Mesendoderm (in vitro differentiated cells): ENCODE data around the gene KRTAP4-4.
"Not testable (repeated sequence)": the region's sequence is repeated elsewhere in the genome, so short reads cannot be mapped to it uniquely, and the experiment has no call there.

Experiments used
- DNase-seq: peaks from one replicate; pipeline ENCODE4 v3.0.0; 2013
- H2AK5ac ChIP-seq: 2 replicates; pipeline ENCODE4 v1.6.1; 2013; ENCODE audit warnings: low read length, inconsistent platforms
- H2BK120ac ChIP-seq: 2 replicates; pipeline ENCODE4 v1.6.1; 2013; ENCODE audit warnings: low read depth, mild to moderate bottlenecking, low read length, moderate library complexity, mixed read lengths
- H2BK15ac ChIP-seq: replicated peaks from 2 replicates; pipeline ENCODE4 v1.6.1; 2013; ENCODE audit warnings: low read depth, mild to moderate bottlenecking, moderate library complexity
- H2BK5ac ChIP-seq: 2 replicates; pipeline ENCODE4 v1.6.1; 2013; ENCODE audit warnings: low read length, inconsistent platforms
- H3K18ac ChIP-seq: 2 replicates; pipeline ENCODE4 v1.6.1; 2013; ENCODE audit warnings: mild to moderate bottlenecking, low read length, mixed read lengths
- H3K23ac ChIP-seq: one replicate; pipeline ENCODE4 v1.6.1; 2013; ENCODE audit warnings: low read length
- H3K27ac ChIP-seq: 2 replicates; pipeline ENCODE4 v1.5.1; 2013; ENCODE audit warnings: low read depth, mild to moderate bottlenecking, inconsistent platforms, low read length, moderate library complexity
- H3K27me3 ChIP-seq: 2 replicates; pipeline ENCODE4 v1.6.1; 2013; ENCODE audit warnings: low read length, control low read depth, mild to moderate bottlenecking, inconsistent platforms; ENCODE audit not compliant: insufficient read depth, poor library complexity
- H3K36me3 ChIP-seq: 2 replicates; pipeline ENCODE4 v1.6.1; 2013; ENCODE audit warnings: low read length, inconsistent platforms; ENCODE audit not compliant: control insufficient read depth, insufficient read depth
- H3K4ac ChIP-seq: one replicate; pipeline ENCODE4 v1.6.1; 2013; ENCODE audit warnings: low read depth, mild to moderate bottlenecking, low read length, moderate library complexity
- H3K4me1 ChIP-seq: 2 replicates; pipeline ENCODE4 v1.6.1; 2013; ENCODE audit warnings: low read depth, low read length, inconsistent platforms; ENCODE audit not compliant: control insufficient read depth
- H3K4me2 ChIP-seq: 2 replicates; pipeline ENCODE4 v1.6.1; 2013; ENCODE audit warnings: low read length
- H3K4me3 ChIP-seq: 2 replicates; pipeline ENCODE4 v1.5.1; 2013; ENCODE audit warnings: mild to moderate bottlenecking, low read length
- H3K56ac ChIP-seq: one replicate; pipeline ENCODE4 v1.6.1; 2013; ENCODE audit warnings: low read length
- H3K79me1 ChIP-seq: 2 replicates; pipeline ENCODE4 v1.6.1; 2013; ENCODE audit warnings: low read length, inconsistent platforms
- H3K79me2 ChIP-seq: 2 replicates; pipeline ENCODE4 v1.6.1; 2013; ENCODE audit warnings: mild to moderate bottlenecking, low read length; ENCODE audit not compliant: control insufficient read depth, insufficient read depth
- H3K9ac ChIP-seq: 2 replicates; pipeline ENCODE4 v1.6.1; 2013; ENCODE audit warnings: low read length, inconsistent platforms
- H4K5ac ChIP-seq: one replicate; pipeline ENCODE4 v1.6.1; 2013; ENCODE audit warnings: low read length
- H4K8ac ChIP-seq: one replicate; pipeline ENCODE4 v1.6.1; 2013; ENCODE audit warnings: low read depth, mild to moderate bottlenecking, control low read depth, low read length, moderate library complexity
- WGBS: extraction: QIAGEN DNeasy Blood & Tissue Kit; methylation state at CpG from one replicate; pipeline ENCODE4 v1.1.7; 2013; ENCODE audit warnings: low lambda C conversion rate, missing lambda C conversion rate; ENCODE audit not compliant: insufficient coverage; ENCODE audit errors: extremely low coverage; 5-methylcytosine and 5-hydroxymethylcytosine counted together

Gene KRTAP4-4

GRCh38 chr17:41176744-41177387, 16.3 kb upstream of the KRTAP4-4 start:
- Histone ChIP-seq H3K9ac (no peak overlapping the region), H3K4ac (no peak overlapping the region), H3K56ac (no peak overlapping the region), H3K4me1 (no peaks in the 10 kb centered on the region), H2AK5ac (no peak overlapping the region), H3K79me1 (no peaks in the 10 kb centered on the region), H3K36me3 (no peaks in the 10 kb centered on the region), H3K27me3 (no peaks in the 10 kb centered on the region), H4K8ac (no peak overlapping the region), H2BK15ac (no peak overlapping the region), H2BK5ac (no peak overlapping the region), H3K79me2 (no peaks in the 10 kb centered on the region), H3K23ac (no peak overlapping the region), H3K4me3 (no peak overlapping the region), H3K27ac (no peak overlapping the region), H4K5ac (no peak overlapping the region), H3K4me2 (no peak overlapping the region), H3K18ac (no peak overlapping the region), H2BK120ac (no peak overlapping the region)
- no peak for DNase-seq
- no CpG with 5 or more reads among the region's 3 CpGs for WGBS

- Histone ChIP-seq H3K27me3 (no peaks in the 10 kb centered on the region), H4K8ac (no peak overlapping the region), H3K4me1 (no peaks in the 10 kb centered on the region), H2BK120ac (no peak overlapping the region), H3K36me3 (no peaks in the 10 kb centered on the region), H3K23ac (no peak overlapping the region), H3K18ac (no peak overlapping the region), H3K56ac (no peak overlapping the region), H2BK15ac (no peak overlapping the region), H2BK5ac (no peak overlapping the region), H3K4me3 (no peak overlapping the region), H4K5ac (no peak overlapping the region), H3K27ac (no peak overlapping the region), H3K9ac (no peak overlapping the region), H3K79me2 (no peaks in the 10 kb centered on the region), H3K4ac (no peak overlapping the region), H3K79me1 (no peaks in the 10 kb centered on the region), H2AK5ac (no peak overlapping the region), H3K4me2 (no peak overlapping the region)
- no peak for DNase-seq
- WGBS: no CpG with 5 or more reads among the region's 2 CpGs
Measured at GRCh38 chr17:41171886-41172285, 11.3 kb upstream of the KRTAP4-4 start.

- DNase-seq: no peak
- Histone ChIP-seq H3K27ac (no peak within 1 kb of the TSS), H3K4me2 (no peak within 1 kb of the TSS), H2AK5ac (no peak within 1 kb of the TSS), H3K79me2 (no peaks in the 10 kb centered on the region), H3K4me3 (no peak within 1 kb of the TSS), H4K5ac (no peak within 1 kb of the TSS), H2BK5ac (no peak within 1 kb of the TSS), H4K8ac (no peak within 1 kb of the TSS), H2BK120ac (no peak within 1 kb of the TSS), H3K23ac (no peak within 1 kb of the TSS), H2BK15ac (no peak within 1 kb of the TSS), H3K79me1 (no peaks in the 10 kb centered on the region), H3K18ac (no peak within 1 kb of the TSS), H3K4me1 (no peaks in the 10 kb centered on the region), H3K4ac (no peak within 1 kb of the TSS), H3K56ac (no peak within 1 kb of the TSS), H3K27me3 (no peaks in the 10 kb centered on the region), H3K9ac (no peak within 1 kb of the TSS), H3K36me3 (no peaks in the 10 kb centered on the region)
- no CpG with 5 or more reads among the region's 1 CpG for WGBS
Measured at GRCh38 chr17:41168121-41168520, 7.6 kb upstream of the KRTAP4-4 start, which contains the start of gene KRTAP4-3. Gene KRTAP4-3, minus strand, starts transcription at chr17:41168221. Its CDS starts 49 bp downstream, at chr17:41168172.

GRCh38 chr17:41167561-41167960, 7.0 kb upstream of the KRTAP4-4 start:
- Histone ChIP-seq H3K4me3 (no peak overlapping the region), H4K8ac (no peak overlapping the region), H3K79me1 (no peaks in the 10 kb centered on the region), H3K36me3 (no peaks in the 10 kb centered on the region), H3K27ac (no peak overlapping the region), H2BK15ac (no peak overlapping the region), H2BK5ac (no peak overlapping the region), H2AK5ac (no peak overlapping the region), H3K23ac (no peak overlapping the region), H3K4ac (no peak overlapping the region), H3K56ac (no peak overlapping the region), H3K18ac (no peak overlapping the region), H3K9ac (no peak overlapping the region), H3K27me3 (no peaks in the 10 kb centered on the region), H2BK120ac (no peak overlapping the region), H3K4me2 (no peak overlapping the region), H3K4me1 (no peaks in the 10 kb centered on the region), H4K5ac (no peak overlapping the region), H3K79me2 (no peaks in the 10 kb centered on the region)
- WGBS: no CpG with 5 or more reads among the region's 7 CpGs
- DNase-seq: peak; percentile 10

GRCh38 chr17:41163828-41164227, 3.3 kb upstream of the KRTAP4-4 start:
- Histone ChIP-seq H3K36me3 (no peaks in the 10 kb centered on the region), H3K79me2 (no peaks in the 10 kb centered on the region), H3K4ac (no peak overlapping the region), H2BK15ac (no peak overlapping the region), H3K4me3 (no peak overlapping the region), H3K79me1 (no peaks in the 10 kb centered on the region), H3K18ac (no peak overlapping the region), H2BK5ac (no peak overlapping the region), H4K5ac (no peak overlapping the region), H4K8ac (no peak overlapping the region), H3K27me3 (no peaks in the 10 kb centered on the region), H3K9ac (no peak overlapping the region), H3K4me2 (no peak overlapping the region), H3K56ac (no peak overlapping the region), H2BK120ac (no peak overlapping the region), H2AK5ac (no peak overlapping the region), H3K23ac (no peak overlapping the region), H3K4me1 (no peaks in the 10 kb centered on the region), H3K27ac (no peak overlapping the region)
- DNase-seq: no peak
- WGBS: no CpG with 5 or more reads among the region's 7 CpGs

GRCh38 chr17:41160190-41160589, 358 bp downstream of the KRTAP4-4 start:
- not testable (repeated sequence) for H3K36me3 ChIP-seq, H3K79me2 ChIP-seq, H2BK5ac ChIP-seq, H3K18ac ChIP-seq, DNase-seq, H3K79me1 ChIP-seq, H2AK5ac ChIP-seq, H3K4me3 ChIP-seq, H3K4me2 ChIP-seq, H4K5ac ChIP-seq, H2BK15ac ChIP-seq, H2BK120ac ChIP-seq, H3K9ac ChIP-seq, H3K23ac ChIP-seq, H3K4me1 ChIP-seq, H3K56ac ChIP-seq, H4K8ac ChIP-seq, H3K4ac ChIP-seq, H3K27me3 ChIP-seq, H3K27ac ChIP-seq
- WGBS: no CpG with 5 or more reads among the region's 3 CpGs
